KMS-11 (cell line): Measurements from ENCODE around the gene DDX1.
A peak's percentile ranks its signal among the peaks of the same experiment; 100 is the strongest.
"Not testable (repeated sequence)": the region's sequence is repeated elsewhere in the genome, so short reads cannot be mapped to it uniquely, and the experiment has no call there.

Source experiments
- H2AFZ ChIP-seq: fragments of 200-600 bp; sonication (generic); 2 replicates; pipeline ENCODE4 v1.6.1; 2016; ENCODE audit warnings: antibody characterized with exemption, mixed run types, low read depth
- H3K27ac ChIP-seq: fragments of 200-600 bp; sonication (generic); 2 replicates; pipeline ENCODE4 v1.6.1; 2016; ENCODE audit warnings: mild to moderate bottlenecking, mixed run types
- H3K27me3 ChIP-seq: fragments of 200-600 bp; sonication (generic); 2 replicates; pipeline ENCODE4 v1.6.1; 2017; ENCODE audit warnings: mild to moderate bottlenecking, low read depth, mixed run types, moderate library complexity; ENCODE audit not compliant: insufficient read depth
- H3K36me3 ChIP-seq: fragments of 200-600 bp; sonication (generic); 2 replicates; pipeline ENCODE4 v1.6.1; 2017; ENCODE audit warnings: mild to moderate bottlenecking, mixed run types; ENCODE audit not compliant: insufficient read depth
- H3K4me1 ChIP-seq: fragments of 200-600 bp; sonication (generic); 2 replicates; pipeline ENCODE4 v1.6.1; 2016; ENCODE audit warnings: mild to moderate bottlenecking, low read depth, mixed run types; ENCODE audit not compliant: poor library complexity, severe bottlenecking
- H3K4me2 ChIP-seq: fragments of 200-600 bp; sonication (generic); 2 replicates; pipeline ENCODE4 v1.7.0; 2016; ENCODE audit warnings: mild to moderate bottlenecking, mixed run types
- H3K4me3 ChIP-seq: fragments of 200-600 bp; sonication (generic); IDR thresholded peaks from 2 replicates; pipeline ENCODE4 v1.6.1; 2017; ENCODE audit warnings: low read depth, low read length, mixed read lengths; ENCODE audit not compliant: insufficient read depth
- H3K79me2 ChIP-seq: fragments of 200-600 bp; sonication (generic); 2 replicates; pipeline ENCODE4 v1.6.1; 2016; ENCODE audit warnings: low read depth, mixed run types; ENCODE audit not compliant: insufficient read depth
- H3K9ac ChIP-seq: fragments of 200-600 bp; sonication (generic); 2 replicates; pipeline ENCODE4 v1.6.1; 2016; ENCODE audit warnings: mild to moderate bottlenecking, mixed run types
- H4K20me1 ChIP-seq: fragments of 200-600 bp; sonication (generic); 2 replicates; pipeline ENCODE4 v1.6.1; 2016; ENCODE audit warnings: mild to moderate bottlenecking, mixed run types; ENCODE audit not compliant: insufficient read depth
- CTCF ChIP-seq: fragments of 200-600 bp; sonication (generic); conservative IDR thresholded peaks from 2 replicates; pipeline ENCODE4 v1.6.1; 2017; ENCODE audit warnings: low read depth, mild to moderate bottlenecking, antibody characterized with exemption, low read length, moderate library complexity, mixed read lengths

Gene DDX1

GRCh38 chr2:15591692-15592463 is at the start of gene DDX1:
TSS of gene DDX1 (plus strand) at chr2:15591868. CDS start at chr2:15591934, 66 bp downstream.
- peaks cover 21% of the 10 kb centered on the region for H3K4me1 ChIP-seq
- H3K4me2 ChIP-seq, result peak within 1 kb of the TSS; percentile 96
- no peak for TF ChIP-seq CTCF
- H3K79me2 ChIP-seq, result peaks cover 42% of the 10 kb centered on the region
- peak within 1 kb of the TSS; percentile 87 for H3K9ac ChIP-seq
- H2AFZ ChIP-seq, result peak within 1 kb of the TSS; percentile 96
- no peaks in the 10 kb centered on the region; the same call in 1 of the 2 replicates for H3K36me3 ChIP-seq
- H3K27me3 ChIP-seq, result no peaks in the 10 kb centered on the region
- H3K4me3 ChIP-seq, result peak within 1 kb of the TSS; percentile 80
- no peaks in the 10 kb centered on the region for H4K20me1 ChIP-seq
- H3K27ac ChIP-seq, result peak within 1 kb of the TSS; percentile 63

- not testable (repeated sequence) for H2AFZ ChIP-seq, H3K79me2 ChIP-seq, H3K27ac ChIP-seq, H3K9ac ChIP-seq, H3K27me3 ChIP-seq, H4K20me1 ChIP-seq, H3K4me1 ChIP-seq, H3K36me3 ChIP-seq, H3K4me3 ChIP-seq, H3K4me2 ChIP-seq
These were observed 49.4 kb upstream of the DDX1 start for GRCh38 chr2:15542269-15542668.

GRCh38 chr2:15543053-15543452 is 48.6 kb upstream of the DDX1 start:
- no peaks in the 10 kb centered on the region for H3K79me2 ChIP-seq
- no peaks in the 10 kb centered on the region for H3K36me3 ChIP-seq
- no peak overlapping the region for H2AFZ ChIP-seq
- H3K4me2 ChIP-seq, result no peak overlapping the region
- peaks cover 2% of the 10 kb centered on the region for H3K4me1 ChIP-seq
- H3K27me3 ChIP-seq, result no peaks in the 10 kb centered on the region
- no peak overlapping the region for H3K27ac ChIP-seq
- H4K20me1 ChIP-seq, result no peaks in the 10 kb centered on the region
- no peak overlapping the region for H3K9ac ChIP-seq
- TF ChIP-seq CTCF, result no peak
- H3K4me3 ChIP-seq, result no peak overlapping the region

GRCh38 chr2:15543541-15543940 is 48.1 kb upstream of the DDX1 start:
- H3K27ac ChIP-seq, result no peak overlapping the region
- no peak overlapping the region for H3K4me3 ChIP-seq
- no peaks in the 10 kb centered on the region for H3K36me3 ChIP-seq
- peaks cover 2% of the 10 kb centered on the region for H3K4me1 ChIP-seq
- no peaks in the 10 kb centered on the region for H4K20me1 ChIP-seq
- no peak overlapping the region for H2AFZ ChIP-seq
- no peak overlapping the region for H3K4me2 ChIP-seq
- no peak overlapping the region for H3K9ac ChIP-seq
- TF ChIP-seq CTCF, result no peak
- no peaks in the 10 kb centered on the region for H3K27me3 ChIP-seq
- no peaks in the 10 kb centered on the region for H3K79me2 ChIP-seq

GRCh38 chr2:15544227-15544626 is 47.4 kb upstream of the DDX1 start:
- Histone ChIP-seq H4K20me1 (no peaks in the 10 kb centered on the region), H2AFZ (no peak overlapping the region), H3K27me3 (no peaks in the 10 kb centered on the region), H3K36me3 (no peaks in the 10 kb centered on the region), H3K4me1 (peaks cover 2% of the 10 kb centered on the region), H3K79me2 (no peaks in the 10 kb centered on the region), H3K9ac (no peak overlapping the region), H3K27ac (no peak overlapping the region), H3K4me3 (no peak overlapping the region), H3K4me2 (no peak overlapping the region)
- TF ChIP-seq CTCF, result no peak
